NCI-H2196 (cell line): ENCODE data around the gene TPTE2.
"Not testable (repeated sequence)": the region's sequence is repeated elsewhere in the genome, so short reads cannot be mapped to it uniquely, and the experiment has no call there.

Experiments
- DNase-seq: peaks from one replicate; lab custom pipeline; 2025; ENCODE audit not compliant: unreplicated experiment; lab: John Stamatoyannopoulos, UW

TPTE2 gene

DNA sequence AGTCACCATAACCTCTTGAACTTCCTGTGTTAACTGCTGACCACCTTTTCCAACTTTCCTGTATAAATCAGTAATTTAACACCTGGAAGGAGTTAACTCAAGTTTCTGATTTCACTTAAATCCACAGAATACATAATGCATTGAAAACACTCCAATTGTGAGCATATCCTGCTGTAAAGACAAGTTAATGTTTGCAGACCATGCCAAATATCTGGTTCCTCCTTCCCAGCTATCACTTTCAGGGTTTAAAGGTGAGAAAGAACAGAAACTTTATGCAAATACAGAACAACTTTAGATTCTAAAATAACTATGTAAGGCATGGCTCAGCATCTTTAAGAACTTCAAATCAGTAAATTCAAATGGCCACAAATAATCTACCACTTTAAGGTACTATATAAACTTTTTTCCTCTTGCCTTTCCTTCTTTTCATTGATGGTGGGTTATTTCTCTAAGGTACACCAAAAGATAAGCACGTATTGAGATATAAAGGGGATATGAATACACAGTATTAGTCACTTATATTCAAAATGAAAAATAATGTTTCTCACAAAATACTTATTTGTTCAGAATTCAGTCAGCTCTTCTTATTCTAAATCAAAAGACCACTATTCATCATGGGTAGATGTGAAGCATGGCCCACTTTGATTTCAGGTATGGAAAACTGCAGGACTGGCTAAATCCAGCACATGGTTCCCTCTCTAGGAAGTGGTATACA is 6.6 kb upstream of the TPTE2 start:
- no peak for DNase-seq

DNA sequence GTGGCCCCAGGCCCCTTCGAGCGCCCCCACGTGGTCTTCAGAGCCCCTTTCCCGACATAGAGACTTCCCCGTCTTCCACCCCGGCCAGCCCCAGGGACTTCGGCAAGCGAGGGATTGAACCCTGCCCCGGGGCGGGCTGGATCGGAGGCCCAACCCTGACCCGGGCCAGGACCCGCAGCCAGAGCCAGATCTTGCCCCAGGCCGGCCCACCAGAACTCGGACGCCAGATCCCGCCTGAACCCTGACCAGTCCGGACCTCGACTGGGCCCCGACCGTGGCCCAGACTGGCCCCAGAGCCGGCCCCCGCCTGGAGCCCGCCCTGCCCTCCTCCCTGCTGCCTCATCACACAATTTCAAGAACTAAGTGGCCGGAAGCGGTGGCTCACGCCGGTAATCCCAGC is 253 bp upstream of the TPTE2 start:
- no peak for DNase-seq

DNA sequence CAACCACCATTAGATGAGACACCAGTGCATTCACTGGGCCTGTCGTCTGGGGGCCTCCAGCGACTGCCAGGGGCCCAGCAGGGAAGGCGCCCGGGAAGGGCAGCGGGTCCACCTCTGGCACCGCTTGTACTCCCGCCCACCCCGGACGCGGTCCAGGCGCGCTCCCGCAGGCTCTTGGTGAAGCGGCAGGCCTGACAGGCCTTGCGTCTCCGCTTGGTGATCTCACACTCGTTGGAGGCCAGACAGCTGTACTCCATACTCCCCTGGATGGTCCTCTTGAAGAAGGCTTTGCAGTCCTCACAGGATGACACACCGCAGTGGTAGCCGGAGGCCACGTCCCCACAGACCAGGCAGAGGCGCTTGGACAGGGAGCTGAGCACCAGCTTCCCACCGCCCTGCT is 660 bp downstream of the TPTE2 start:
- not testable (repeated sequence) for DNase-seq

DNA sequence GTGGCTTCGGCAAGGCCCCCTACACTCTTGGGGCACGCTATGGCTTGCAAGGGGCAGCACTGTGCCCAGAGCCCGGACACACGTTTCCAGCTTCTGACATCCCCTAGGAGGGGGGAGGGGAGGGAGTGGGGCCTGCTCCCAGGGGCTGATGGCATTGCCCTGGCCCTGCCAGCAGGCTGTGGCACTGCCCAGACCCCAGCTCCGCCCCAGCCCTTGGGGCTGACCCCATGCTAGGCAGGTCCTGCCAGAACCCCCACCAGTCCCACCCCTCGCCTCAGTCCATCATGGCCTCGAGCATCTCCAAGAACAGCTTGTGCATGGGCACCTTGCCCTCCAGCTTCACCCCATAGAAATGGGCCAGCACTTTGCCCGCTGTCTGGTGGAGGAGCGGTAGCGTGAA is 1.6 kb downstream of the TPTE2 start:
- DNase-seq: not testable (repeated sequence)

DNA sequence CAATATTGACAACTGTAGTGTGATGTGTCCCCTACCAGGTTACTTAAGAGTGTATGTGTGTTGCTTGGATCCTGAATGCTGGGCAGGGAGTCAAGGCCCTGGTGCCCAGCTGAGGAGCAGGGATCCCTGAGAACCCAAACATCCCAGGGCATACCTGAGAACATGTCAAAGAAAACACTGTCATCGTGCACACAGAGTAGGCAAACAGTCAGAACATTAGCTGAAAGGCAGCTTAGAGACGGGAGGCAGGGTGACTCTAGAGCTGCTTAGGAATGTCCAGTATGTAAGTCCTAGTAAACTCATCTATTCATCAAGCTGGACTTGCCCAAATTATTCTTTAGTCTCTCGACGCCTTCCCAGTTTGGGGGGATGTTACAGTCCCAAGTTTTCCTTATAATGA is 4.0 kb downstream of the TPTE2 start:
- not testable (repeated sequence) for DNase-seq

DNA sequence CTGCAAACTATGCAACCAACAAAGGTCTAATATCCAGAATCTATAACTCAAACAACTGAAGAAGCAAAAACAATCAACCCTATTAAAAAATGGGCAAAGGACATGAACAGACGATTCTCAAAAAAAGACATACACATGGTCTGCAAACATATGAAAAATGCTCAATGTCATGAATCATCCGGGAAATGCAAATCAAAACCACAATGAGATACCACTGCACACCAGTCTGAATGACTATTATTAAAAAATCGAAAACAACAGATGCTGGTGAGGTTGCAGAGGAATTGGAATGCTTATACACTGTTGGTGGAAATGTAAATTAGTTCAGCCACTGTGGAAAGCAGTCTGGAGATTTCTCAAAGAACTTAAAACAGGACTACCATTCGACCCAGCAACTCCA is 12.1 kb downstream of the TPTE2 start:
- DNase-seq: not testable (repeated sequence)

DNA sequence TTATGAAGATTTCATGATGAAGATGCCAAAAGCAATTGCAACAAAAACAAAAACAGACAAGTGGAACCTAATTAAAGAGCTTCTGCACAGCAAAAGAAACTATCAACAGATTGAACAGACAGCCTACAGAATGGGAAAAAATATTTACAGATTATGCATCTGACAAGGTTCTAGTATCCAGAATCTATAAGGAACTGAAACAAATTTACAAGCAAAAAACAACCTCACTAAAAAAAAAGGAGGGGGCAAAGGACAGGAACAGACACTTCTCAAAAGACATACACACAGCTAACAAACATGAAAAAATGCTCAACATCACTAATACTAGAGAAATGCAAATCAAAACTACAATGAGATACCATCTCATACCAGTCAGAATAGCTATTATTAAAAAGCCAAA is 35.7 kb downstream of the TPTE2 start:
- DNase-seq: not testable (repeated sequence)

DNA sequence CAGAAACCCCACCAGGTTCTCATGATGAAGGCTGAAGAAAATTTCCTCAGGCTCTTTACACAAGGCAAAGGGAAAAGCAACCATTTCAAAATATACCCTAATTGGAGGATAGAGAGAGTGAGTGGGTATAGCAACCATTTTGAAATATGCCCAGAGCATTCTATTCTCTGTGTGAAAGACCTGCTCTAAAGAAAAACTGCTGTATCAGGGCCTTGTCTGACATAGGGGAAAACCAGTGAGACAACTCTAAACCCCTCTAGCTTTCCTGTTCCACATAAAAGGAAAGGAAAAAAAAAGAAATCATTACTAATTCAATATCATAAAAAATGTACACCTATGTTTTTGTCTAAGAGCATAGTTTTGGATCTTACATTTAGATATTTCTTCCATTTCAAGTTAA is 42.3 kb downstream of the TPTE2 start:
- no peak for DNase-seq

DNA sequence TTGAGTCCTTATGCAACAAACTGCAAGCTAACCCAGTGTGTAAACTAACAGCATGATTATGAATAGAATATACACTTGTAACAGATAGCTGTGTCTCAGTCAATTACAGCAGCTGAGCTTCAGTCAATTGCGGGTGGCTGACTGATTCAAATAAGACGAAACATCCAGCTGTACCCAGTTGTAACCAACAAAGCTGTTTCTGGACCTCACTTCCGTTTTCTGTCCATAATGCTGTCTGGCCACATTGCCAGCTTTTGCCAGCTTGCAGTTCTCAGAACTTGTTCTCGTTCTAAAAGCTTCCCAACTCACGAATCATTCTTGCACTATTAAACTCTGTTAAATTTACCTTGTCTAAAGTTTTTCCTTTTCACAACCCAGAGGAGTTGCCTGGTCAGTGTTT is 53.7 kb downstream of the TPTE2 start:
- DNase-seq: not testable (repeated sequence)

DNA sequence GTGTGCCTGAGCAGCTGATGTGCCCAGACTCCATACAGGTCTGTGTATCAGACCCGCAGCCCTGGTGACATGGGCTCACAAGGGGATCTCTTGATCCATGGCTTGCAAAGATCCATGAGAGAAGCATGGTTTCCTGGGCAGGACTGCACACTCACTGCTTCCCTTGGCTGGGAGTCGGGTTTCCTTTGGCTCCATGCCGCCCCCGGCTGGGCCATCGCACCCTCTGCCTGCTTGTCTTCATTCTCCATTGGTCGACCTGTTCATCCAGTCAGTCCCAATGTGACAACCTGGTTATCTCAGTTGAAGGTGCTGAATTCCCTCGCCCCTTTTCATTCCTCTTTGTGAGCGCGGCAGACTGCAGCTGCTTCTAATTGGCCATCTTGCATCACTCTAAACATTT is 101.2 kb downstream of the TPTE2 start:
- not testable (repeated sequence) for DNase-seq

DNA sequence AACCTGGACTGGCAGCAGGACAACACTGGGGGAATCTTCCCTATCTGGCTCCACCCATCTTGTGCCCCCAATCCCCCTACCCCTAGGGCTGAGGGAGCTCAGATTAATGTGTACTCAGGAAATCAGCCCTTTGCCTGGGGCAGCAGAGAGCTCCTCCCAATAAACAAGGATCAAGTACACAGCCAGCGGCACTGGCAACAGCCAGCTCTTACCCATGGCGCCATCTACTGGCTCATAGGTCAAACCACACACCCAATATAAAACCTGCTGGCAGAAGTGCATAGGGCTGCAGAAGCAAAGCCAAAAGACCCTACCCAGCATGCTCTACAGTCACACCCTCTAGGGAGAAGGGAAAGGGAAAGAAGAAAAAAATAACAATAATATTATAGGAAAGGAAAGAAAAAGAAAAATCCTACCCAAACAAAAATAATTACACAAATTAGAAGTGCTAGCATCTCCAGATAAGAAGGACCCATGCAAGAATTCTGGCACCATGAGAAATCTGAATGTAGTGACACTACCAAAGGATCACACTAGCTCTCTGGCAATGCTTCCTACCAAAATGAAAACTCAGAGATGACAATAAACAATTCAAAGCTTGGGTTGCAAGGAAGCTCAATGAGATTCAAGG is 122.2 kb downstream of the TPTE2 start:
- DNase-seq: peak; percentile 3

DNA sequence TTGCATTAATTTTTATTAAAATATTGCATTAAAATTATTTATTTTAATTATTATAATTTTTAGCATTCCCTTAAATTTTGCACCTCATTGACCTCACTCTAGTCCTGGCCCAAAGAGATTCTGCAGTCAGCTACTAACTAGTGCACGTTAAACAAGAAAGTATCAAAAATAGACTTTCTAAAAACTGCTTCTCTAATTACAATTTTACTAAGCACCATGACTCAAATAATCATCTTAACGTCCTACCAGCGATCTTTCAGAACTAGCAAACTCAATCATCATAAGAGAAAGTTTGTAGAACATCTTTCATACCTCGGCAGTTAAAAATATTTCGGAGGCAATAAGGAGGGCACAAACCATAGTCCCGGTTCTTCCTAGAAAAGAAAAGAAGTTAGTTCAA is 123.6 kb downstream of the TPTE2 start:
- not testable (repeated sequence) for DNase-seq

DNA sequence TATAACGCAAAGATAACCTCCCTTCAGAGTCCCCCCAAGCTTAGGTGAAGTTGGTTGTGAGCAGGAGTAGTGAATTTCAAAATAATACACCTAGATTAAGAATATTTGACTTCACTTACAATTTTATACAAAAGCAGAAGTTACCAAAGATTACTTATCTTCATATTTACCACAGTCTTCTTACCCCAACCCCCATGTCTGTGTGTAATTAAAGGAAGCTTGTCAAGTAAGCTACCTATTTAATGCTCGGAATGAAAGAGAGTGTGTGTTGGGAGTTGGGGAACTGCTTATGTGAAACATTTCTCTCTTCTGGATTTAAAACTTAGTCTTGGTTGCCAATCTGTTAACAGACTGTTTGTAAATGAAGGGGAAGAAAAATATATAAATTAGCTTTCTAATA is 139.1 kb downstream of the TPTE2 start:
- not testable (repeated sequence) for DNase-seq

DNA sequence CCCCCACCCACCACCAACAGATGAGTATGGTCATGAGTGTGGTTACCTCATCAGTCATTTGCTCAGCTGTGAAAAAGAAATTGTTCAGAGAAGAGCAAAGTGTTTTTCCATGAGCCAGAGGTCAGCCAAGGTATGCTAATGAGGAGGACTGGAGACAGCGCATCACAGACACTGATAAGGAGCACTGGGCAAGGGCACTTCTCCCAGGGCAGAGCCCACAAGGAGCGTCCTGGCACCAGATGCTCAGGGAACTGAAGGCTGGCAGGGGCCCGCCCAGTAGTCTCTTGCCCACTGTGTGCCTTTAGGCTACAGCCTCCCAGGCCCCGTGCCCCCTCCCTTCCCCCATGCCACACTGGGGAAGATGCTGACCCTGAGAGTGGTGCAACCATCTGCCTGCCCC is 148.8 kb downstream of the TPTE2 start:
- not testable (repeated sequence) for DNase-seq

DNA sequence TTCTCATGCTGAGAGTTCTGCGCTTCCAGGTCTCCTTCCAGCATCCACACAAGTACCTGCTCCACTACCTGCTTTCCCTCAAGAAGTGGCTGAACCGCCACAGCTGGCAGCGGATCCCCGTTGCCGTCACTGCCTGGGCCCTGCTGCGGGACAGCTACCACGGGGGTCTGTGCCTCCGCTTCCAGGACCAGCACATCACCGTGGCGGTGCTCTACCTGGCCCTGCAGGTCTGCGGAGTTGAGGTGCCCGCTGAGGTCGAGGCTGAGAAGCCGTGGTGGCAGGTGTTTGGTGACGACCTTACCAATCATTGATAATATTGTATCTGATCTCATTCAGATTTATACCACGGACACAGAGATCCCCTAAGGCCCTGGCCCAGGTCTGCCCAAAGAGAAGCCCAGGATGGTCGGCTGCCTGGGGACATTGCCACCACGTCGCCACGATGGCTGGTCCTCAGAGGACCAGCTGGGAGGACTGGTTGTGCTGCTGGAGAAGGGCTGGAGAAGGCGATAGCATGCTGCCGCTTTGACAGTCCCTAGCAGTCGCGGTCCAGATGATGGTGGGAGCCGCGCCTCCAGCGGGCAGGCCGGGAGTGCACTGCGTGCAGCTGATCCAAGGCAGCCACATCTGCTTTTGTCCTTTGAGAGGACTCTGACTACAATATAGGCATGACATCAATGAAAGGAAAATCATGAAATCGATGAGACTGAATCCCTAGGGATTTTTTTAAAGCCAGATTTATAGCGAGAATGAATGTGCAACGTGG is 178.4 kb downstream of the TPTE2 start:
- not testable (repeated sequence) for DNase-seq

DNA sequence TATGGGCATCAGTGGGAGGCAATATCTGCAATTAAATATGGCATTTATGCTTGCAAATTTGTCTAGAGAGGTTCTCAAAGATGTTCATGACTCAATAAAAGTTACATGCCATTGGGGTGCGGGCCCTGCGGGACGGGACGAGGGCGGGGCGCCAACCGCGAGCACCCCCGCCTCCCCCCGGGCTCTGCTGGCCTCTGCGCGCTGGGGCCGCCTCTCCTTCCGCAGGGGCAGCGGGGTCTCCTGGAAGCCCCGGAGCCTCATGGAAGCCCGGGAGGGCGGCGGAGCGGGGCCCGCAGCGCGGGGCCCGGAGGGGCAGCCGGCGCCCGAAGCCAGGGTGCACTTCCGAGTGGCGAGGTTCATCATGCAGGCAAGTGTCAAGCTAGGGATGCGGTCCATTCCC is 179.2 kb downstream of the TPTE2 start:
- no peak for DNase-seq
